Glomerular visceral epithelial cell (primary cell): Measurements from ENCODE around the gene TMEM229B.
A peak's percentile ranks its signal among the peaks of the same experiment; 100 is the strongest.

Source experiments
- DNase-seq: peaks from one replicate; pipeline ENCODE4 v3.0.0-alpha.2; 2016; ENCODE audit errors: extremely low spot score

Gene TMEM229B

DNA sequence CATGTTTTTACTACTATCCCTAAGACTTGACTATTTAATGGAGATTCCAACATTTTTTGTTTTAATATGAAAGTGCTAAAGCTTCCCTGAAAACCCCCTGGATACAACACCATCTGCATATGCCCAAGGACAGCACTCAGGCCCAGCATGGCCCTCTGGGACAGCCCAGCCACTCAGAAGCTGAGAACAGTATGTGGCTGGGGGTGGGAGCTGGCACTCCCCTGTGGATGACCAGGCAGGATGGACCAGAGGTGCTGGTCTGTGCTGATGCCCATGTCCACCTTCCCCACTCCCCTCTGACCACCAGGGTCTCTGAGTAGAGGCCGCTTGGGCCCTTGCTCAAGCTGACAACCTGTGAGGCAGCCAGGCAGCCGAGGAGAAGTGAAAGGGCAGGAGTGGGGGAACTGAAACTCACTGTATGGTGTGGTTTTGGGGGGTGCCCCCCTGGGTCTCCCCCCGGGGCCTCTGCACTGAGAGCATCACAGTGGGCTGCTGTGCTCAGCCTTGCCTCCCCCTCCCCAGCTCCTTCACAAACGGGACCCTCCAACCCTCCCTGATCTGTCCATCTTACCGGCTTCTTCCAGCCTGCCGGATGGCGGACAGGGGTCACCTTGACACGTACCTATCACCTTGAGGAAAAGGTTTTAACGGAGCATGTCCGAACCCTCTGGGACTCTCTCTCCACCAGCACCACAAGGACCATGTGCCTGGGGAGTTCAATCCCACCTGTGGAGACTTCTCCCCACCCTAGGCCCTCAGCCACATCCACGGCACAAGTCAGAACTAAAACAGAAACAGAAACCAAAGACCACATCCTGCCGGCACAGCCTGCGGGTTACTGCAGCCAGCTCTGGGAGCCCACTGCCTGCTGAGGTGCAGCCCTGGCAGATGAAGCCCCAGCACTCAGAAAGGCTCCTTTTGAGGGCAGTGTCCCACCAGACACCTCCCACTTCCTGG lies at the start of gene TMEM229B:
Gene TMEM229B, minus strand, starts transcription at position 785 of the 957 bp plus-strand sequence. CDS start 14,798 bp downstream, outside the sequence.
- DNase-seq, result peak; percentile 6

GRCh38 chr14:67537736-67538135 lies 49.2 kb upstream of the TMEM229B start:
- DNase-seq, result no peak

- no peak for DNase-seq
Observed at GRCh38 chr14:67536087-67536486, 47.6 kb upstream of the TMEM229B start.

GRCh38 chr14:67533754-67534085 lies 45.2 kb upstream of the TMEM229B start:
- no peak for DNase-seq

- DNase-seq, result peak; percentile 86
Observed at GRCh38 chr14:67532998-67533753, 44.7 kb upstream of the TMEM229B start, which contains the start of gene PLEKHH1. Gene PLEKHH1 (plus strand): TSS chr14:67533290. CDS start chr14:67541868, 8,578 bp downstream.

DNA sequence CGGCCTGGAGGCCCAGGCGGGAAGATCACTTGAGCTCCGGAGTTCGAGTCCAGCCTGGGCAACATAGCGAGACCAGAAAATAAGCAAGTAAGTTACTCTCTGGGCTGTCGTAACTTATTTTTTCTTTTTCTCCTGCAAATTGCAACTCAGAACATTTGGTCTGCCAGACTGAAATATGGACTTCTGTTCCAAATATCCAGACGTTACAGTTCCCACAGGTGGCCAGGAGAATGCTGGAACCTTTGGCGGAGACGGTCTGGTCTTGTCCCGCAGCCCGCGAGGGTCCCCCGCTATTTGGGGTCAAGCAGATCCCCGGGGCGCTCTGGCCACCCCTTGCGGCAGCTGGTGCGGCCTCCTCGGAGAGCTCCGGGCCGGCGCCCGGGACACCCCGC lies 44.1 kb upstream of the TMEM229B start:
- DNase-seq, result no peak

DNA sequence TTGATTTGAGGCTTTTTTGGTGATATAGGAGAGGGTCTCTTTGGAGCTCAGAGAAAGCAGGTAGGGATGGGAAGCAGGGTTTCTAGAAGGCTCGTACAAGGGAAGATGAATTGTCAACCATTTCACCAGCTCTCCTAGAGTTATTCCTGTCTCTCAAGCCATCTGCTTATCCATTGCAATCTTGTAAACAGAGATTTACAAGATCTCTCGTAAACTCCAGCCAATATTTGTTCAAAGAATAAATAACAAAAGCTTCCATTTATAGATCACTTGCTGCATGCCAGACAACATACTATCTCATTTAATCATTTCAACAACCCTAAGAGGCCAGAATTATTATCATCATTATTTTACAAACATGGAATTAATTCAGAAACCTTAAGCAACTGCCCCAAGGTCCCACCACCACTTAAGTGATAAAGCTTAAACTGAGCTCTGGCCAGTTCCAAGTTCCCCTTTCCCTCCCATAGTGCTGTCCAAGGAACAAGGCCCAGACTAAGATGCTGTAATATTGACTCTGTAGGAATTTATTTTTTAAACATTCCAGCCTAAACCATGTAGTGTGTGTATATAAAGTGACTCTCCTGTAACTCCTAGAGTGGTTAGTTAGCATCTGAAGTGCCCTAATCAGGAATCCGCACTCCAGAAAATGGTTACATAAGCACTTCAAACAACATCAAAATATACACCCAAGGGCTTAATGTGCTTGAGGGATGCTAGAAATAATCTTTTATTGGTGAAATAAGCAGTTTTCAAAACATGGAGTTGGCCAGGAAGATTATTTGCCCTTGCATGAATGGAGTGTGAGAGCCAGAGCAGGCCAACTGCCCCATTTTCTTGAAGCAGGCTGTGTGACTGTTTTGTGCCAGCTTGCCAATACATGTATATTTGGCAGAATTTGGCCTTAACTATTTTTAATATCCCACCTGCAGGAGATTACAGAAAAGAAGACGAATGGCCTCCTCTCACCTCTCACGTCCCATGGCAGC lies 41.7 kb upstream of the TMEM229B start:
- no peak for DNase-seq

GRCh38 chr14:67528276-67528675 lies 39.8 kb upstream of the TMEM229B start:
- DNase-seq, result no peak

DNA sequence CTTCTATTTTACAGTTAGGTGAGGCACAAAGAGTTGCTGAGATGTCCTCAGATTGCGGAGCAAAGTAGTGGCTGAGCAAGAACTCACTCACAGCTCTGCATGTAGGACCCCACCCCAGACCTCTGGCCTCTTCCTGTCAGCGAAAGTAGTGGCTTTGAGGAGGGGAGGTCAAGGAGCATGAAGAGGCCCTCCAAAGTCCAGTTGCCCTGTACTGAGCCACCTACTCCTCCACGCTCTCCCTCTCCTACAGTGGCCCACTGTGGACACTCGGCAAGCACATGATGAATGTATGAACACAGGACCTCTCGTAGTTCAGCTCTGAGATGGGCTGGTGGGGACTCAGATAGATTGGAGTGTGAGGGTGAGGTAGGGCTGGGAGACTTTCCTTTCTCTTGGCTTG lies 39.2 kb upstream of the TMEM229B start:
- DNase-seq, result no peak

- DNase-seq, result peak; percentile 60
Observed at GRCh38 chr14:67526676-67527459, 38.3 kb upstream of the TMEM229B start.

GRCh38 chr14:67526181-67526580 lies 37.7 kb upstream of the TMEM229B start:
- DNase-seq, result no peak

DNA sequence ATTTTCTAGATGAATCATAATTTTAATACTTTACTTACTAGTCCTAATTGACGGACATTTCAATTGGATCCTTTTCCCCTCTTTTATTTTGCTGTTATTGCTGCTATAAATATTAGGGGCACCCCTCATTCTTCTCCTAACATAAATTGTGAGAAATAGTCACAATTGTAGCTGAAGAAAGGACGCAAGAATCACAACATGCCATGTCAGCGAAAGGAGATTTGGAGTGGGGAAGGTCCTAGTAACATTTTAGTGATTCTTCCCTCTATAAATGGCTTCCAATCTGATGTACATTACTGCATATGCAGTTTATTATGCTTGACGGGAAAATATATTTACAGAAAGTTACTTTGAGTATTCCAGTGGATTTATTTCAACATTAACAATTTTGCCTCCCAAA lies 36.9 kb upstream of the TMEM229B start:
- no peak for DNase-seq

GRCh38 chr14:67524634-67524963 lies 36.1 kb upstream of the TMEM229B start:
- peak; percentile 35 for DNase-seq

DNA sequence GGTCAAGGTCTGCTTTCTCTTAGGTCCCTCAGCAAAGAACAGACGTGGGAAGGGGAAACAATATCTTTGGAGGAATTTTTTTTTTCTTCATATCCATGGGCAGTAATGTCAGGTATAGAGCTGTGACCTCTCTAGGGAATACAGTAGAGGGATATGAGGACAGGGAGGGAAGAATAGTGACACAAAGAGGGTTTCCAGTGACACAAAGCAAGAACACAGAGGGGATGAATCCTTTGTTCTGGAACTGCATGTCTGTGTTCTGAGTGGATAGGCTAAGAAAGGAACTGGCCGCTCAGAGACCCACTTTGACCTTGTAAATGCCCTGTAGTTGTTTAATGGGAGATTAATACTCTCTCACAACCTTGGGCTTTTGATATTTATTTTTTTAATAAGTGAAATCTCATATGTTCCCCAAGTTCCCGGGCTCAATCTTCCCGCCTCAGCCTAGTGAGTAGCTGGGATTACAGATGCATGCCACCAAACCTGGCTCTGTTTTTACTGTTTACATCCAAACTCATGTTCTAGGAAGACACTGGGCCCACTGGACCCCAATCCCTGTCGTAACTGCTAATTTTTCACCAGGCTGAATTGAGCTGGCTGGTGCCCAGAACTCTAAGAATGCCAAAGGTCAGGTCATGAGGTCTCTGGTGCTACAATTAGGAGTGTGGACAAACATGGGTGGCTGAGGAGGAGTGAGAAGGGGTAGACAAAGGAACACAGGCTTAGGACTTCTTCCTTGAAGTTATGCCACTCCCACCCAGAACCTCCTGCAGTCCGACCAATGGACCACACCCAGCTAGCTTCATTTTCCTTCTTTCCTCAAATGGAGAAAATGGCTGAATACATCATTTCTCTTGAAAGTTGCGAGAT lies 35.5 kb upstream of the TMEM229B start:
- DNase-seq, result no peak

DNA sequence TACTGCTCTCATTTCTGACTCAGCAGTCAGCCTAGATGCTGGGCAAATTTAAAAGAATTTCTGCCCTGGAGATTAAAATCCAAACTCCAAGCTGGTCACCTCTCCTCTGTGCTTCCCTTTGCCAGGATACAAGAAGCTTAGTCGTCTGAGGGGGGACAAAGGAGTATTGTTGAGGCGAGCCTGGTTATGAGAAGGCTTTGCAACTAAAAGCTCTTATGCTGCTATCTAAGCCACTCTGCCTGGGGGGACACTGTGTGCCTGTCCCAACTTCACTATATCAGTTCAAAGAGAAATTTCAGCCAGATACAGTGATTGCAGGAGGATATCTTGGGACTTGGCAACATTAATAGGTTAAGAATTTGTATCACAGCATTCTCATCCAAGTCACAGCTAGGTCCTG lies 33.7 kb upstream of the TMEM229B start:
- no peak for DNase-seq

DNA sequence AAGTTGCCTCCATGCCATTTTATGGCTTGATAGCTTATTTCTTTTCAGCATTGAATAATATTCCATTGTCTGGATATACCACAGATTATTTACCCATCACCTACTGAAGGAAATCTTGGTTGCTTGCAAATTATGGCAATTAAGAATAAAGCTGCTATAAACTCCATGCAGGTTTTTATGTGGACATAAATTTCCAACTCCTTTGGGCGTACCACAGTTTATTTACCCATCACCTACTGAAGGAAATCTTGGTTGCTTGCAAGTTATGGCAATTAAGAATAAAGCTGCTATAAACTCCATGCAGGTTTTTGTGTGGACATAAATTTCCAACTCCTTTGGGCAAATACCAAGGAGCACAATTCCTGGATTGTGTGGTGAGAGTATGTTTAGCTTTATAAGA lies 32.0 kb upstream of the TMEM229B start:
- no peak for DNase-seq

- no peak for DNase-seq
Observed at GRCh38 chr14:67519406-67519805, 30.9 kb upstream of the TMEM229B start.

- peak; percentile 15 for DNase-seq
Observed at GRCh38 chr14:67517083-67517482, 28.6 kb upstream of the TMEM229B start.

DNA sequence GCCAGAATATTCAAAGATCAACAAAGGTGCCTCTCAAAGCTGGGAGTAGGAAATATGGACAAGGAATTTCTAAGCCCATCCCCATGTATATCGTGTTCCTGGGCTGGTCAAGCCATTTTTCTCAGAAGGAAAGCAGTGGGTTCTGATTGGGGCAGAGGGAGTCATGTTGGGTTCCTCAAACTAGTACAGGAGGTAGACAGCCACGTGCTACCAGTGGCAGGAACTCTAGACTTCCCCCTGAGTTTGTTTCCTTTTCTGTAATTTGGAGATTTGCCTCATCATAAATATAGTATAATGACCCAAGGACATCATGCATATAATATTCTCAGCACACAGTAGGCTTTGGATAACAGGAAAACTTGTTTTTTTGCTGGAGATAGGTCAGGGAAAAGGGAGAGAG lies 28.2 kb upstream of the TMEM229B start:
- DNase-seq, result no peak
